ENCODE measurements around the gene SPOCK1. TPM values are rescaled to one million over a fixed set of nuclear protein-coding genes. Genes with fewer than 3 reads are reported as not detected.

SPOCK1 gene
- total and polyA plus RNA-seq, 2 experiments from 2014 or later = 8.2 to 10.5 TPM

- H3K79me2 ChIP-seq (replicated peaks; ENCODE audit: insufficient read depth) = no peaks in the 10 kb centered on the region
- no peak overlapping the region for H3K4me2 ChIP-seq
- no peaks in the 10 kb centered on the region for H4K20me1 ChIP-seq (replicated peaks; ENCODE audit: insufficient read depth)
- no peak overlapping the region for H2AFZ ChIP-seq
- TF ChIP-seq JUNB (IDR thresholded peaks at IDR 0.05; ENCODE audit: unreplicated experiment) (no peak), ZNF331 (CRISPR knock-in tag; IDR thresholded peaks at IDR 0.05; ENCODE audit: low read depth) (no peak), CREB1 (CRISPR knock-in tag; IDR thresholded peaks at IDR 0.05; ENCODE audit: low read depth) (no peak), CTCF (conservative IDR thresholded peaks at IDR 0.05; ENCODE audit: low read depth in 2 of 2) (no peak), NANOG (IDR thresholded peaks at IDR 0.05; ENCODE audit: borderline replicate concordance) (no peak), POLR2AphosphoS5 (IDR thresholded peaks at IDR 0.05; ENCODE audit: low read depth) (no peak), ZNF114 (CRISPR knock-in tag; IDR thresholded peaks at IDR 0.05) (no peak), EZH2phosphoT487 (IDR thresholded peaks at IDR 0.05; ENCODE audit: unreplicated experiment) (no peak), STAT1 (IDR thresholded peaks at IDR 0.05; ENCODE audit: unreplicated experiment) (no peak), EZH2 (IDR thresholded peaks at IDR 0.05; ENCODE audit: low read depth, unreplicated experiment) (no peak), ETS1 (IDR thresholded peaks at IDR 0.05) (no peak), REST (IDR thresholded peaks at IDR 0.05; ENCODE audit: unreplicated experiment) (no peak), ZNF462 (CRISPR knock-in tag; IDR thresholded peaks at IDR 0.05) (no peak)
- no peaks in the 10 kb centered on the region for H3K27me3 Mint-ChIP-seq (ENCODE audit: insufficient read depth, low read depth, poor library complexity)
- H3K4me3 Mint-ChIP-seq = no peak overlapping the region
- ATAC-seq = no peak
- no peaks in the 10 kb centered on the region for H3K4me1 ChIP-seq (ENCODE audit: insufficient read depth)
- H3K9me3 Mint-ChIP-seq = no peaks in the 10 kb centered on the region
- no peaks in the 10 kb centered on the region for H3K9me2 ChIP-seq (ENCODE audit: insufficient read depth)
- no peaks in the 10 kb centered on the region for H3K36me3 Mint-ChIP-seq (ENCODE audit: low read depth)
- no peak for DNase-seq (ENCODE audit: low spot score)
- no peak overlapping the region for H3K27ac Mint-ChIP-seq
- H3K36me3 ChIP-seq (ENCODE audit: insufficient read depth) = no peaks in the 10 kb centered on the region
- no peak overlapping the region for H3K27ac ChIP-seq (ENCODE audit: low read depth)
- H3F3A ChIP-seq (replicated peaks; ENCODE audit: low read depth) = no peaks in the 10 kb centered on the region
- no peak overlapping the region for H3K4me3 ChIP-seq
- H3K27me3 ChIP-seq (ENCODE audit: insufficient read depth) = no peaks in the 10 kb centered on the region
- H3K4me1 Mint-ChIP-seq = 0 out of 3 replicates have a peak, but pooled peaks cover 3% of the 10 kb centered on the region
These were observed 10.2 kb downstream of the SPOCK1 start for GRCh38 chr5:137488974-137489373.

Data from GM23338 (cell line).